Osteocyte (in vitro differentiated cells): ENCODE data around the gene SAMD13. TPM values are rescaled to one million over a fixed set of nuclear protein-coding genes. Genes with fewer than 3 reads are reported as not detected.

Experiments used
- DNase-seq: peaks from one replicate; pipeline ENCODE4 v3.0.0; 2021; ENCODE audit warnings: mixed read lengths; ENCODE audit not compliant: unreplicated experiment; ENCODE audit errors: extremely low spot score
- H3K27ac Mint-ChIP-seq: one replicate; pipeline ENCODE4 v1.8.0; 2021; ENCODE audit warnings: mild to moderate bottlenecking, mixed read lengths; ENCODE audit not compliant: unreplicated experiment
- H3K27me3 Mint-ChIP-seq: one replicate; pipeline ENCODE4 v1.8.0; 2021; ENCODE audit warnings: mixed read lengths; ENCODE audit not compliant: unreplicated experiment
- H3K36me3 Mint-ChIP-seq: one replicate; pipeline ENCODE4 v1.8.0; 2021; ENCODE audit warnings: mixed read lengths; ENCODE audit not compliant: unreplicated experiment
- H3K4me1 Mint-ChIP-seq: one replicate; pipeline ENCODE4 v1.8.0; 2021; ENCODE audit warnings: mixed read lengths; ENCODE audit not compliant: unreplicated experiment
- H3K4me3 Mint-ChIP-seq: one replicate; pipeline ENCODE4 v1.8.0; 2021; ENCODE audit warnings: mild to moderate bottlenecking, moderate library complexity, mixed read lengths; ENCODE audit not compliant: unreplicated experiment
- H3K9me3 Mint-ChIP-seq: one replicate; pipeline ENCODE4 v1.8.0; 2021; ENCODE audit warnings: mixed read lengths; ENCODE audit not compliant: unreplicated experiment
- total RNA-seq: library from RNA; stranded (reverse); gene quantifications from 2 replicates; pipeline ENCODE4 v1.2.1, GENCODE V29; 2021
- TF ChIP-seq, protein P1 (sequence below): fragments of 200-600 bp; sonication (generic); IDR thresholded peaks from 2 replicates; pipeline ENCODE4 v1.5.0; 2021; ENCODE audit warnings: antibody characterized with exemption, mild to moderate bottlenecking, moderate library complexity

The SAMD13 gene
- total RNA-seq, 1 donor from 2014 or later: 0.99 TPM

GRCh38 chr1:84257617-84258016, 43.9 kb upstream of the SAMD13 start:
- H3K9me3 Mint-ChIP-seq: no peaks in the 10 kb centered on the region
- TF ChIP-seq, protein P1, sequence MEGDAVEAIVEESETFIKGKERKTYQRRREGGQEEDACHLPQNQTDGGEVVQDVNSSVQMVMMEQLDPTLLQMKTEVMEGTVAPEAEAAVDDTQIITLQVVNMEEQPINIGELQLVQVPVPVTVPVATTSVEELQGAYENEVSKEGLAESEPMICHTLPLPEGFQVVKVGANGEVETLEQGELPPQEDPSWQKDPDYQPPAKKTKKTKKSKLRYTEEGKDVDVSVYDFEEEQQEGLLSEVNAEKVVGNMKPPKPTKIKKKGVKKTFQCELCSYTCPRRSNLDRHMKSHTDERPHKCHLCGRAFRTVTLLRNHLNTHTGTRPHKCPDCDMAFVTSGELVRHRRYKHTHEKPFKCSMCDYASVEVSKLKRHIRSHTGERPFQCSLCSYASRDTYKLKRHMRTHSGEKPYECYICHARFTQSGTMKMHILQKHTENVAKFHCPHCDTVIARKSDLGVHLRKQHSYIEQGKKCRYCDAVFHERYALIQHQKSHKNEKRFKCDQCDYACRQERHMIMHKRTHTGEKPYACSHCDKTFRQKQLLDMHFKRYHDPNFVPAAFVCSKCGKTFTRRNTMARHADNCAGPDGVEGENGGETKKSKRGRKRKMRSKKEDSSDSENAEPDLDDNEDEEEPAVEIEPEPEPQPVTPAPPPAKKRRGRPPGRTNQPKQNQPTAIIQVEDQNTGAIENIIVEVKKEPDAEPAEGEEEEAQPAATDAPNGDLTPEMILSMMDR: no peak
- H3K4me1 Mint-ChIP-seq: peaks cover 10% of the 10 kb centered on the region
- no peak overlapping the region for H3K27ac Mint-ChIP-seq
- DNase-seq: no peak
- no peak overlapping the region for H3K4me3 Mint-ChIP-seq
- H3K27me3 Mint-ChIP-seq: no peaks in the 10 kb centered on the region
- H3K36me3 Mint-ChIP-seq: no peaks in the 10 kb centered on the region

GRCh38 chr1:84259376-84259775, 42.1 kb upstream of the SAMD13 start:
- Mint-ChIP-seq H3K27me3 (no peaks in the 10 kb centered on the region), H3K4me1 (peaks cover under 1% of the 10 kb centered on the region), H3K4me3 (no peak overlapping the region), H3K9me3 (no peaks in the 10 kb centered on the region), H3K36me3 (no peaks in the 10 kb centered on the region), H3K27ac (no peak overlapping the region)
- no peak for DNase-seq
- TF ChIP-seq, protein P1: no peak

DNA sequence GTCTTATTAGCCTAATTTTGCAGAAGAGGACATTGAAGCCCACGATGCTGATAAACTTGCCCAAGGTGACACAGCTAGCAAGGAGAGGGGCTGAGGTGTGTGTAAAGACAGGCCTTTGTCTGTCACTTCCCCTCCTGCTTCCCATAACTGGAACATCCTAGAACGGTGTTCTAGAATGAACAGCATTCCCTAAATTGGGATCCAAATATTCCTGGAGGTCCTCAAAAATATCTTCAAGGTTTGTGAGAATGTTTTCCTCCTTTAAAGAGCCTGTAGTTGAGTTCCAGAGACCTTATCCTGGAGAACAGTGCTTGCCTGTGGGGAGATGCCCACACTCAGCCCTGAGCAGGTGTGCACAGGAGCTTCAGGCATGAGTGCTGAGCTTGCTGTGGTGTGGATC, 41.5 kb upstream of the SAMD13 start:
- Mint-ChIP-seq H3K9me3 (no peaks in the 10 kb centered on the region), H3K27me3 (no peaks in the 10 kb centered on the region), H3K27ac (no peak overlapping the region), H3K4me3 (no peak overlapping the region), H3K4me1 (no peaks in the 10 kb centered on the region), H3K36me3 (no peaks in the 10 kb centered on the region)
- TF ChIP-seq, protein P1: no peak
- no peak for DNase-seq

DNA sequence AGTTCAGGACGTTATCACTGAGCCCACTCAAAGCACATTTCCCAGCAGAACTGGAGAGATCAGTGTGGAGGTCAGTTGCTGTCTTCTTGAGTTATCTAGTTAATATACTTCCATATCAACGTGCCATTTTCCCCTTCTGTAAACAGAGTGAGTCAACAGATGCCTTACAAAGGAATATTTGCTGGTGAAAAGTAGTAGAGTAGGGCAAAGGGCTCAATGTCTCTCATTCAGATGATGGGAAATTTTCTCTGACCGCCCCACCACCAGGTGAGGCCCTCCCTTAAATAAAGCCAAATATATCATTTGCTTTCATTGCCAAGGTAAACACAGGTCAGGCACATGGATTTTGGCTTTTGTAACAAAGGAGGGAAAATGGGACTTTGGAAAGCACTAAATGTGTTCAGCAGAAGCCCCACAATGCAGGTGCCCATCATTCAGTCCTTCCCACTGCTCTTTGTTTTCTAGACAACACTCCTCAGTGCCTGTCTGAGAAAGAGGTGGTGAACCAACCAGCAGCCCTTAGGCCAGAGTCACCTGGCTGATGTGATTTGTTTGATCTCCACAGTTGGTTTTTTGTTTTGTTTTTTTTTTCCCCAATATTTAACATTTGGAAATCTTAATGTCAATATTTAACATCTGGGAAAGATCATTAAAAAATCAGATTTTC, 40.5 kb upstream of the SAMD13 start:
- Mint-ChIP-seq H3K4me3 (no peak overlapping the region), H3K27ac (no peak overlapping the region), H3K36me3 (no peaks in the 10 kb centered on the region), H3K4me1 (no peaks in the 10 kb centered on the region), H3K9me3 (no peaks in the 10 kb centered on the region), H3K27me3 (no peaks in the 10 kb centered on the region)
- TF ChIP-seq, protein P1: no peak
- DNase-seq: no peak

- Mint-ChIP-seq H3K36me3 (no peaks in the 10 kb centered on the region), H3K27ac (no peak overlapping the region), H3K9me3 (no peaks in the 10 kb centered on the region), H3K4me1 (peaks cover 2% of the 10 kb centered on the region), H3K4me3 (no peak overlapping the region), H3K27me3 (no peaks in the 10 kb centered on the region)
- TF ChIP-seq, protein P1: no peak
- DNase-seq: no peak
These were observed 36.5 kb upstream of the SAMD13 start for GRCh38 chr1:84264961-84265360.
